Measurements from ENCODE around the gene FMN1.

The FMN1 gene

GRCh38 chr15:32830241-32830640 lies 364.3 kb downstream of the FMN1 start:
- TF ChIP-seq, protein P1, sequence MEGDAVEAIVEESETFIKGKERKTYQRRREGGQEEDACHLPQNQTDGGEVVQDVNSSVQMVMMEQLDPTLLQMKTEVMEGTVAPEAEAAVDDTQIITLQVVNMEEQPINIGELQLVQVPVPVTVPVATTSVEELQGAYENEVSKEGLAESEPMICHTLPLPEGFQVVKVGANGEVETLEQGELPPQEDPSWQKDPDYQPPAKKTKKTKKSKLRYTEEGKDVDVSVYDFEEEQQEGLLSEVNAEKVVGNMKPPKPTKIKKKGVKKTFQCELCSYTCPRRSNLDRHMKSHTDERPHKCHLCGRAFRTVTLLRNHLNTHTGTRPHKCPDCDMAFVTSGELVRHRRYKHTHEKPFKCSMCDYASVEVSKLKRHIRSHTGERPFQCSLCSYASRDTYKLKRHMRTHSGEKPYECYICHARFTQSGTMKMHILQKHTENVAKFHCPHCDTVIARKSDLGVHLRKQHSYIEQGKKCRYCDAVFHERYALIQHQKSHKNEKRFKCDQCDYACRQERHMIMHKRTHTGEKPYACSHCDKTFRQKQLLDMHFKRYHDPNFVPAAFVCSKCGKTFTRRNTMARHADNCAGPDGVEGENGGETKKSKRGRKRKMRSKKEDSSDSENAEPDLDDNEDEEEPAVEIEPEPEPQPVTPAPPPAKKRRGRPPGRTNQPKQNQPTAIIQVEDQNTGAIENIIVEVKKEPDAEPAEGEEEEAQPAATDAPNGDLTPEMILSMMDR (IDR thresholded peaks at IDR 0.05; ENCODE audit: insufficient read depth, low read depth, low read length, missing control alignments): no peak
- H3K4me3 ChIP-seq (ENCODE audit: low read length): no peak overlapping the region
- no peak for DNase-seq (ENCODE audit: low read depth)

DNA sequence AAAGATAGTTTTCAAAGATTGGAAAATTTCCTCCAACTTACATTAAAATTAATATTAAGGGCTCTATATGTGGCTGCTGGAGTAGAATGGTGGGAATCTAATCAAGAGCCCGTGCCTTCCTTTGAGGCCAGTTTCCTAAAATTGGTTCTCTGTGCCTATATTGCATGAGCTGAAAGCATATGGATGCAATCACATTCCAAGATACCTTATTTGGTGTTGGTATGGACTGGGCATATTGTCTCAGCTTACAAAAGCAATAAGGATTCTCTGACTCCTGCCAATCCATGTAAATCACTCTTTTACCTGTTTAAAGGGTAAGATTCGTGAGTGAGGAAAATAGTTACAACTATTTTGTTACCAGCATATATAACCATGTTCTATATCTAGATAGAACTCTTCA lies 365.1 kb downstream of the FMN1 start:
- no peak for DNase-seq (ENCODE audit: low read depth)
- TF ChIP-seq, protein P1 (IDR thresholded peaks at IDR 0.05; ENCODE audit: insufficient read depth, low read depth, low read length, missing control alignments): no peak
- no peak overlapping the region for H3K4me3 ChIP-seq (ENCODE audit: low read length)

DNA sequence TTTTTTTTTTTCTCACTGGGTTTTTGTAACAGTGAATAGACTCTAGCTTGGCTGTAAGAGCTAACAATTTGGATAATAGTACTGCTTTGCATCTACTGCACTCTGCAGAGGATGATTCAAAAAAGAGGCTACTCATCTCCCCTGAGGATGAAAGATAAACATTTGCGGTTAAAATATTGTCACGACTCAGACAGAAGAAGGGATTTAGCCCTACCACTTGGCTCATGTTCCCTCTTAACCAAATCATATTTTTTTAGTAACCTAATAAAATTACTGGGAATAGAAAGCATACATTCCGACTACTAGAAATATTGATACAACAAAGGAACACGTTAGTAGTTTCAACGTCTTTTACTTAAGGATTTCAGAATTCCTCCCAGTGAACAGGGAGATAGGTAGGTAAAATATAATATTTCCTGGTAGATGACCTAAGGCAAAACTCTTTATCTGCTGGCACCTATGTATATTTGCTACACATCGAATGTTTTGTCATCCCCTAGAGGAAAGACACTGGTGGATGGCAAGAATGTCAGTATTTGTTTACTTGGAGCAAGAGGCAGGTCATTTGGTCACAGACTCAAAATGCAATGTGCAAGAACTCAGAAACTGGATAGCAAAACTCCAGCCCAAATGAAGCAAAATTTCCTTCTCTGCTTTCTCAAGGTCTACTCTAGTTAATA lies 365.9 kb downstream of the FMN1 start:
- no peak overlapping the region for H3K4me3 ChIP-seq (ENCODE audit: low read length)
- TF ChIP-seq, protein P1 (IDR thresholded peaks at IDR 0.05; ENCODE audit: insufficient read depth, low read depth, low read length, missing control alignments): no peak

DNA sequence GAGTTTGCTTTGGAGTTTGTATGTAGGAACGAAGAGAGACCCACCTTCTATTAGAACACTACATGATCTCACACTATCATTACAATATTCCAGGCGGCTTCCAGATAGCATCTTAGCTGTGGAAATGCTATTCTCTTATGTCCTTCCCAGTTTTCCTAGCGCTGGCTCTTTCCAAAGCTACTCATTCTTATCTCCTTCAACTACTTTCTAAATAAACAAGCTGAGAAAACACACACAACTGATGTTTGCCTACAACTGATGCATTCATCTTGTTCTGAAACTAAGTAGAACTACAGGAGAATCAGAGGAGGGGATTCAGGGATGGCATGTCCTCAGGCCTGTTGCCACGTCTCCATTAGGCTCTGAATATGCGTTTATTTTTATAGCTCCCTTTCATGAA lies 367.8 kb downstream of the FMN1 start:
- H3K4me3 ChIP-seq (ENCODE audit: low read length): no peak overlapping the region
- DNase-seq (ENCODE audit: low read depth): no peak

More for the DNA sequence above, 365.9 kb downstream of the FMN1 start:
- DNase-seq (ENCODE audit: low read depth): peak; percentile 45

DNA sequence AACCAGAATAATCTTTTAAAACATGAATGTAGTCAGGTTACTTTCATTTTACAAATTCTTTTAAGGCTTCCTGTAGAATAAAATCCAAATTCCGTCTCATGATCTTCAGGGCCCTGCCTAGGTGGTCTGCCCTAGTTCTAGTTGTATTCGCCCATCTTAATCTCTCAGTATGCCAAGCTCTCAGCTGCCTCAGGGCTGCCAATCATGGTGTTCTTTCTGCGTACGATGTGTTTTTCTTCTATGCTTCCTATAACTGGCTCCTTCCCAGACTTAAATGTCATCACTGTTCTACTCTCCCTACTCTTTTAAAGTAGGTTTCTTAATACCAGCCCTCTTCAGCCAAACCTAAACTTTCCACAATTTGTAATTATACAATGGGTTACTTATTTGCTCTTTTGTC lies 369.3 kb downstream of the FMN1 start:
- H3K4me3 ChIP-seq (ENCODE audit: low read length): no peak overlapping the region
- TF ChIP-seq, protein P1 (IDR thresholded peaks at IDR 0.05; ENCODE audit: insufficient read depth, low read depth, low read length, missing control alignments): no peak
- DNase-seq (ENCODE audit: low read depth): no peak

More for the DNA sequence above, 367.8 kb downstream of the FMN1 start:
- TF ChIP-seq, protein P1 (IDR thresholded peaks at IDR 0.05; ENCODE audit: insufficient read depth, low read depth, low read length, missing control alignments): no peak

DNA sequence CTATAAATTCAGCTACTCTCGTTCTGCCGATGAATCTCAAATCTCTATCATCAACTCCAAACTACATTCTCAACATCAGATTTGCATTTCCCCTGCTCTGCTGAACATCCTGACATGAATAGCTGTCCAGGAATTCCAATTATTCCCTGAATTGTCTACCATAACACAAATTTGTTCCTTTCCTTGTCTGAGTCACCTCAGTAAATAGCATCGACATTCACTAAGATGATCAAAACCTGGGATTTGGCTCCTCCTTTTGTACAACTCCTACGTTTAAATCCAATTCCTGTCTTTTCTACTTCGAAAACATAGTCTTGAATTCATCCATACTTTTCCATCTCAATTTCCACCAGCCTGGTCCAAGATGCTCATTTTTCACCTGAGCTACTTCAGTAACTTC lies 369.7 kb downstream of the FMN1 start:
- H3K4me3 ChIP-seq (ENCODE audit: low read length): no peak overlapping the region
- TF ChIP-seq, protein P1 (IDR thresholded peaks at IDR 0.05; ENCODE audit: insufficient read depth, low read depth, low read length, missing control alignments): no peak
- DNase-seq (ENCODE audit: low read depth): peak; percentile 87

DNA sequence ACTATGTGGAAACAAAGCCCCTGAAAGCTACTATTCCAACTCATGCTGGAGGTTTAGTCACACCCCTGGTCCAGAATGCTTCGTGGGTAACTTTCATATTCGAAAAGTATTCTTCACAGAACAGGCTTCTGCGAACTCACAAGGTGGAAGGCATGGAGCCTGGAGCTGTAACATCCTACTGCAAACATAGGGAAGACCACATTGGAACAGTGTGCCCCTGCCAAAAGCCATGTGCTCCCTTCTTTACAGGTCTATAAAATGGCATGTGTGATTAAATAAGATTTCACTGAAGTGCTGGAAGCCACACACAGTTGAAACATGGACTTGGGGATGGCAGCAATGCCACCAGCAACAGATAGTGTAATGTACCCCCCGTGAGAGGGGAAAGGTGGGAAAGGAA lies 370.8 kb downstream of the FMN1 start:
- no peak for DNase-seq (ENCODE audit: low read depth)
- TF ChIP-seq, protein P1 (IDR thresholded peaks at IDR 0.05; ENCODE audit: insufficient read depth, low read depth, low read length, missing control alignments): no peak
- no peak overlapping the region for H3K4me3 ChIP-seq (ENCODE audit: low read length)

All from epithelial cell of esophagus (primary cell).